ENCODE data around the gene SPATA16.

Gene SPATA16

DNA sequence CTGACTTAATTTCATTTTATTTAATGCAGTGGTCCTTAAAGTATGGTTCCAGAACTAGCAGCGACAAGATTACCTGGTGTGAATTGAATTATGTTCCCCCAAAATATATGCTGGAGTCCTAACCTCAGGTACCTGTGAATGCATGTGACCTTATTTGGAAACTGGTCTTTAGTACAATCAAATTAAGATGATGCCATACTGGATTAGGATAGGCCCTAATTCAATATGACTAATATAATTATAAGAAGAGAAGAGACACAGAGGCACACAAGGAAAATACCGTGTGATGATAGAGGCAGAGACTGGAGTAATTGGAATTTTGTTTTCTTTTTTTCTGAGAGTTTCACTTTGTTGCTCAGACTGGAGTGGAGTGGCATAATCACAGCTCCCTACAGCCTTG, 12.6 kb upstream of the SPATA16 start:
- ATAC-seq = no peak
- TF ChIP-seq RARB (CRISPR knock-in tag; IDR thresholded peaks at IDR 0.05) = no peak
- TF ChIP-seq, protein P1, sequence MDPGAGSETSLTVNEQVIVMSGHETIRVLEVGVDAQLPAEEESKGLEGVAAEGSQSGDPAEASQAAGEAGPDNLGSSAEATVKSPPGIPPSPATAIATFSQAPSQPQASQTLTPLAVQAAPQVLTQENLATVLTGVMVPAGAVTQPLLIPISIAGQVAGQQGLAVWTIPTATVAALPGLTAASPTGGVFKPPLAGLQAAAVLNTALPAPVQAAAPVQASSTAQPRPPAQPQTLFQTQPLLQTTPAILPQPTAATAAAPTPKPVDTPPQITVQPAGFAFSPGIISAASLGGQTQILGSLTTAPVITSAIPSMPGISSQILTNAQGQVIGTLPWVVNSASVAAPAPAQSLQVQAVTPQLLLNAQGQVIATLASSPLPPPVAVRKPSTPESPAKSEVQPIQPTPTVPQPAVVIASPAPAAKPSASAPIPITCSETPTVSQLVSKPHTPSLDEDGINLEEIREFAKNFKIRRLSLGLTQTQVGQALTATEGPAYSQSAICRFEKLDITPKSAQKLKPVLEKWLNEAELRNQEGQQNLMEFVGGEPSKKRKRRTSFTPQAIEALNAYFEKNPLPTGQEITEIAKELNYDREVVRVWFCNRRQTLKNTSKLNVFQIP (CRISPR knock-in tag; IDR thresholded peaks at IDR 0.05; ENCODE audit: borderline replicate concordance, low read depth) = no peak
- TF ChIP-seq, protein P2, sequence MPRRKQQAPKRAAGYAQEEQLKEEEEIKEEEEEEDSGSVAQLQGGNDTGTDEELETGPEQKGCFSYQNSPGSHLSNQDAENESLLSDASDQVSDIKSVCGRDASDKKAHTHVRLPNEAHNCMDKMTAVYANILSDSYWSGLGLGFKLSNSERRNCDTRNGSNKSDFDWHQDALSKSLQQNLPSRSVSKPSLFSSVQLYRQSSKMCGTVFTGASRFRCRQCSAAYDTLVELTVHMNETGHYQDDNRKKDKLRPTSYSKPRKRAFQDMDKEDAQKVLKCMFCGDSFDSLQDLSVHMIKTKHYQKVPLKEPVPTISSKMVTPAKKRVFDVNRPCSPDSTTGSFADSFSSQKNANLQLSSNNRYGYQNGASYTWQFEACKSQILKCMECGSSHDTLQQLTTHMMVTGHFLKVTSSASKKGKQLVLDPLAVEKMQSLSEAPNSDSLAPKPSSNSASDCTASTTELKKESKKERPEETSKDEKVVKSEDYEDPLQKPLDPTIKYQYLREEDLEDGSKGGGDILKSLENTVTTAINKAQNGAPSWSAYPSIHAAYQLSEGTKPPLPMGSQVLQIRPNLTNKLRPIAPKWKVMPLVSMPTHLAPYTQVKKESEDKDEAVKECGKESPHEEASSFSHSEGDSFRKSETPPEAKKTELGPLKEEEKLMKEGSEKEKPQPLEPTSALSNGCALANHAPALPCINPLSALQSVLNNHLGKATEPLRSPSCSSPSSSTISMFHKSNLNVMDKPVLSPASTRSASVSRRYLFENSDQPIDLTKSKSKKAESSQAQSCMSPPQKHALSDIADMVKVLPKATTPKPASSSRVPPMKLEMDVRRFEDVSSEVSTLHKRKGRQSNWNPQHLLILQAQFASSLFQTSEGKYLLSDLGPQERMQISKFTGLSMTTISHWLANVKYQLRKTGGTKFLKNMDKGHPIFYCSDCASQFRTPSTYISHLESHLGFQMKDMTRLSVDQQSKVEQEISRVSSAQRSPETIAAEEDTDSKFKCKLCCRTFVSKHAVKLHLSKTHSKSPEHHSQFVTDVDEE (CRISPR knock-in tag; IDR thresholded peaks at IDR 0.05) = no peak
- no peak for TF ChIP-seq ZFP30 (CRISPR knock-in tag; IDR thresholded peaks at IDR 0.05)
- TF ChIP-seq BACH2 (CRISPR knock-in tag; IDR thresholded peaks at IDR 0.05; ENCODE audit: borderline replicate concordance) = no peak
- TF ChIP-seq TOX (CRISPR knock-in tag; IDR thresholded peaks at IDR 0.05; ENCODE audit: borderline replicate concordance) = no peak
- no peak for TF ChIP-seq CSDC2 (CRISPR knock-in tag; IDR thresholded peaks at IDR 0.05)
- TF ChIP-seq SNAI2 (CRISPR knock-in tag; IDR thresholded peaks at IDR 0.05) = no peak
- no peak for TF ChIP-seq ZFP3 (CRISPR knock-in tag; IDR thresholded peaks at IDR 0.05)
- TF ChIP-seq, protein P3, sequence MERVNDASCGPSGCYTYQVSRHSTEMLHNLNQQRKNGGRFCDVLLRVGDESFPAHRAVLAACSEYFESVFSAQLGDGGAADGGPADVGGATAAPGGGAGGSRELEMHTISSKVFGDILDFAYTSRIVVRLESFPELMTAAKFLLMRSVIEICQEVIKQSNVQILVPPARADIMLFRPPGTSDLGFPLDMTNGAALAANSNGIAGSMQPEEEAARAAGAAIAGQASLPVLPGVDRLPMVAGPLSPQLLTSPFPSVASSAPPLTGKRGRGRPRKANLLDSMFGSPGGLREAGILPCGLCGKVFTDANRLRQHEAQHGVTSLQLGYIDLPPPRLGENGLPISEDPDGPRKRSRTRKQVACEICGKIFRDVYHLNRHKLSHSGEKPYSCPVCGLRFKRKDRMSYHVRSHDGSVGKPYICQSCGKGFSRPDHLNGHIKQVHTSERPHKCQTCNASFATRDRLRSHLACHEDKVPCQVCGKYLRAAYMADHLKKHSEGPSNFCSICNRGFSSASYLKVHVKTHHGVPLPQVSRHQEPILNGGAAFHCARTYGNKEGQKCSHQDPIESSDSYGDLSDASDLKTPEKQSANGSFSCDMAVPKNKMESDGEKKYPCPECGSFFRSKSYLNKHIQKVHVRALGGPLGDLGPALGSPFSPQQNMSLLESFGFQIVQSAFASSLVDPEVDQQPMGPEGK (CRISPR knock-in tag; IDR thresholded peaks at IDR 0.05; ENCODE audit: borderline replicate concordance) = no peak
- no peak; the same call in 1 of the 2 replicates for TF ChIP-seq ISL1 (CRISPR knock-in tag; IDR thresholded peaks at IDR 0.05)
- TF ChIP-seq TCF4 (CRISPR knock-in tag; IDR thresholded peaks at IDR 0.05; ENCODE audit: borderline replicate concordance) = no peak
- TF ChIP-seq ZC3H10 (CRISPR knock-in tag; IDR thresholded peaks at IDR 0.05) = no peak
- TF ChIP-seq OSR1 (CRISPR knock-in tag; IDR thresholded peaks at IDR 0.05) = no peak
- no peak for TF ChIP-seq GLIS3 (CRISPR knock-in tag; IDR thresholded peaks at IDR 0.05)
- TF ChIP-seq, protein P4, sequence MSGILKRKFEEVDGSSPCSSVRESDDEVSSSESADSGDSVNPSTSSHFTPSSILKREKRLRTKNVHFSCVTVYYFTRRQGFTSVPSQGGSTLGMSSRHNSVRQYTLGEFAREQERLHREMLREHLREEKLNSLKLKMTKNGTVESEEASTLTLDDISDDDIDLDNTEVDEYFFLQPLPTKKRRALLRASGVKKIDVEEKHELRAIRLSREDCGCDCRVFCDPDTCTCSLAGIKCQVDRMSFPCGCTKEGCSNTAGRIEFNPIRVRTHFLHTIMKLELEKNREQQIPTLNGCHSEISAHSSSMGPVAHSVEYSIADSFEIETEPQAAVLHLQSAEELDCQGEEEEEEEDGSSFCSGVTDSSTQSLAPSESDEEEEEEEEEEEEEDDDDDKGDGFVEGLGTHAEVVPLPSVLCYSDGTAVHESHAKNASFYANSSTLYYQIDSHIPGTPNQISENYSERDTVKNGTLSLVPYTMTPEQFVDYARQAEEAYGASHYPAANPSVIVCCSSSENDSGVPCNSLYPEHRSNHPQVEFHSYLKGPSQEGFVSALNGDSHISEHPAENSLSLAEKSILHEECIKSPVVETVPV (CRISPR knock-in tag; IDR thresholded peaks at IDR 0.05) = no peak
- no peak for TF ChIP-seq ESRRG (CRISPR knock-in tag; IDR thresholded peaks at IDR 0.05)
- TF ChIP-seq PPARA (CRISPR knock-in tag; IDR thresholded peaks at IDR 0.05; ENCODE audit: borderline replicate concordance) = no peak
- no peak for TF ChIP-seq ZNF8 (CRISPR knock-in tag; IDR thresholded peaks at IDR 0.05)

DNA sequence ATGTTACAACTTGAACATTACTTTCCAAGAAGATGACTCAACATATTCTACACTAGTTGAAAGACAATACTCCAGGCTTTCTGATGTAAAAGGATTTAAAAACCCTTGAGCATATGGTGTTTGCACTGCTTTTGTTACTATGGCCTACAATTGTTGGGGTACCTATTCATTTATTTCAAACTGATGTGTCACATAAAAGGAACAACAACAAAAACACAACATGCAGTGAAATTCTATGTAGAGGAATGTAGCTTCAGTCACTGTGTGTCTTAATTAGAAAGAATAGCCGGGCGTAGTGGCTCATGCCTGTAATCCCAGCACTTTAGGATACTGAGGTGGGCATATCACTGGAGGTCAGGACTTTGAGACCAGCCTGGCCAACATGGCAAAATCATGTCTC, 1.6 kb downstream of the SPATA16 start:
- ATAC-seq = no peak
- TF ChIP-seq ISL1 (CRISPR knock-in tag; IDR thresholded peaks at IDR 0.05) = no peak
- no peak for TF ChIP-seq ZNF565 (CRISPR knock-in tag; conservative IDR thresholded peaks at IDR 0.05; ENCODE audit: low read depth)
- no peak for TF ChIP-seq PPARA (CRISPR knock-in tag; IDR thresholded peaks at IDR 0.05; ENCODE audit: borderline replicate concordance)
- TF ChIP-seq BACH2 (CRISPR knock-in tag; IDR thresholded peaks at IDR 0.05; ENCODE audit: borderline replicate concordance) = no peak
- TF ChIP-seq SNAI2 (CRISPR knock-in tag; IDR thresholded peaks at IDR 0.05) = no peak
- TF ChIP-seq, protein P4 (CRISPR knock-in tag; IDR thresholded peaks at IDR 0.05) = no peak

DNA sequence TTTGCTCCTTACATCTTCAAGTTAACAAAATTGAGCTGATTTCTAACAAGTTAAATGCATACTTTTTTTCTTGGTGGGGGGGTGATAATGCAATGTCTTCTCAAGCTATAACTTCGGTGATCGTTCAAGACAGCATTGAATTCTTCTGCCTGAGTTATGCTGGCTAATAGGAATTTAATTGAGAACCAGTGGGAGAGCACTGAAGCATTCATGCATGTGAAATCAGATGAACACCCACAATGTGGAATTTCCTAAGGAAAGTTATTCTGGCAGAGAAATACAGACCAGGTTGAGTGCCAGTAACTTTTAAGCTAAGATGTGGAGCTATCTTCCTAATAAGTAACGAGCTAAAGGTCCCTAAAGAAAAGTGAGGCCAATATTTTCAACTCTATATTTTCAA, 3.0 kb downstream of the SPATA16 start:
- no peak for ATAC-seq

More for the DNA sequence above, 3.0 kb downstream of the SPATA16 start:
- TF ChIP-seq, protein P1 (CRISPR knock-in tag; IDR thresholded peaks at IDR 0.05; ENCODE audit: borderline replicate concordance, low read depth) = no peak
- TF ChIP-seq ESRRG (CRISPR knock-in tag; IDR thresholded peaks at IDR 0.05) (no peak), TOX (CRISPR knock-in tag; IDR thresholded peaks at IDR 0.05; ENCODE audit: borderline replicate concordance) (no peak), ZC3H10 (CRISPR knock-in tag; IDR thresholded peaks at IDR 0.05) (no peak), GLIS3 (CRISPR knock-in tag; IDR thresholded peaks at IDR 0.05) (no peak), ARNTL (CRISPR knock-in tag; IDR thresholded peaks at IDR 0.05; ENCODE audit: borderline replicate concordance, low read depth) (no peak)
- TF ChIP-seq, protein P2 (CRISPR knock-in tag; IDR thresholded peaks at IDR 0.05) = no peak

Measured in SK-N-SH treated with all-trans-retinoic acid at 6 μM for 48 hours (cell line).